ENCODE results near the gene TMEM243. TPM values are rescaled to one million over a fixed set of nuclear protein-coding genes. Genes with fewer than 3 reads are reported as not detected.

The TMEM243 gene
- total and polyA plus RNA-seq, 4 donors: 58.1 to 120 (median 85.1) TPM

DNA sequence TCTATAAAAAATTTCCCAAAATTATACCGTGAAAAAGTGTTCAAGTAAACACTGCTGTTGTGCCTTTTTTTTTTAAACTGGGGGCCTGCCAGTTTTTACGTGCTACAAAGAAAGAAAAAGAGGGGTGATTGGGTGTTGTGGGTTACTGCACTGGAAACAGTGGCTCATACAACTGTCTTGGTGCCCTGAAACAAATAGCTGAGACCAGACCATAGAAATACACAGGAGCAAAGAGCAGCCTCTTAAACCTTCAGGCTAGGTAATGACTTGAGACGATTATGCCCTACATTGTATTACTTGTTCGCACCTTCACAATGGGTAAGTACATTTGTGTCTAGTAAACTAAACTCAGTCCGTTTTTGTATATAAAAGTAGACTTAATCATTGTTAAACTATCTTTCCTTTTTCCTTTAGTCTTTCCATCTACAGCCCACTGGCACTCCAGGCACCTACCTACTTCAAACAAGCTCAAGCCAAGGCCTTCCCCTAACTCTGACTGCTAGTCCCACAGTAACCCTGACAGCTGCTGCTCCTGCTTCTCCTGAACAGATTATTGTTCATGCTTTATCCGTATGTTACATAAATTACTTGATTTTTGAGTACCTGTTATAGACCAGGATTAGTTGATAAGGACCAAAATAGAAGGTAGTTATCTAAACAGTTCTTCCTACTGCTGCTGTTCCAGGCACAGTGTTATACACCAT is 26.6 kb downstream of the TMEM243 start:
- ATAC-seq (ENCODE audit: insufficient read depth, low FRiP score): no peak
- TF ChIP-seq, protein P1, sequence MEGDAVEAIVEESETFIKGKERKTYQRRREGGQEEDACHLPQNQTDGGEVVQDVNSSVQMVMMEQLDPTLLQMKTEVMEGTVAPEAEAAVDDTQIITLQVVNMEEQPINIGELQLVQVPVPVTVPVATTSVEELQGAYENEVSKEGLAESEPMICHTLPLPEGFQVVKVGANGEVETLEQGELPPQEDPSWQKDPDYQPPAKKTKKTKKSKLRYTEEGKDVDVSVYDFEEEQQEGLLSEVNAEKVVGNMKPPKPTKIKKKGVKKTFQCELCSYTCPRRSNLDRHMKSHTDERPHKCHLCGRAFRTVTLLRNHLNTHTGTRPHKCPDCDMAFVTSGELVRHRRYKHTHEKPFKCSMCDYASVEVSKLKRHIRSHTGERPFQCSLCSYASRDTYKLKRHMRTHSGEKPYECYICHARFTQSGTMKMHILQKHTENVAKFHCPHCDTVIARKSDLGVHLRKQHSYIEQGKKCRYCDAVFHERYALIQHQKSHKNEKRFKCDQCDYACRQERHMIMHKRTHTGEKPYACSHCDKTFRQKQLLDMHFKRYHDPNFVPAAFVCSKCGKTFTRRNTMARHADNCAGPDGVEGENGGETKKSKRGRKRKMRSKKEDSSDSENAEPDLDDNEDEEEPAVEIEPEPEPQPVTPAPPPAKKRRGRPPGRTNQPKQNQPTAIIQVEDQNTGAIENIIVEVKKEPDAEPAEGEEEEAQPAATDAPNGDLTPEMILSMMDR (IDR thresholded peaks at IDR 0.05; ENCODE audit: control extremely low read depth, extremely low read depth): no peak
- no peaks in the 10 kb centered on the region for H3K4me1 ChIP-seq (ENCODE audit: control insufficient read depth in 5 of 5, insufficient read depth in 5 of 5, low read length in 5 of 5)
- WGBS, 2 donors: 65 to 78% methylated on average over 6 of the region's 6 CpGs
- H3K27ac ChIP-seq (ENCODE audit: low read depth in 1 of 2, low read length in 1 of 2): no peak overlapping the region
- H3K9ac ChIP-seq (ENCODE audit: insufficient read depth in 1 of 2, low read length in 2 of 2): no peak overlapping the region
- DNase-seq: no peak
- no peak overlapping the region for H3K4me3 ChIP-seq
- no peaks in the 10 kb centered on the region for H3K27me3 ChIP-seq (ENCODE audit: control insufficient read depth in 3 of 3, insufficient read depth in 3 of 3, low read length in 2 of 3)
- H3K36me3 ChIP-seq (ENCODE audit: control insufficient read depth in 4 of 4, insufficient read depth in 4 of 4, low read length in 4 of 4): peaks cover 17 to 63% (median 43%) of the 10 kb centered on the region in 4 donors
- no peaks in the 10 kb centered on the region for H3K9me3 ChIP-seq (ENCODE audit: control insufficient read depth in 4 of 4, insufficient read depth in 3 of 4, low read length in 3 of 4)

DNA sequence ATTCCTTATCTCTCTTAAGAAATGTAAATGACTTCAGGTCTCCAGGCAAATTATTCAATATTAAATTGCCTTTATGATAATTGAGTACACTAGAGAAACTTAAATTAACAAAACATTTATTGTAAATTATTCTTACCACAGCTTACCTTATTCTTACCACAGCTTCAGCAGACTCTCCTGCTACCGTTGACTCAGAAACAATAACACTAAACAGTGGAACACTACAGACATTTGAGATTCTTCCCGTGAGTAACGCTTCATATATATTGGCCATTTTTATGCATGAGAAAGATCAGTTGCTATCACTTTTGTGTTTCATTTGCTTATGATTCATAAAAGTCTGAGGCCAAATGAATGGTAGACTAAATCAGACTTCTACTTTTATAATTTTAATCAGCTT is 28.7 kb downstream of the TMEM243 start:
- ATAC-seq (ENCODE audit: insufficient read depth, low FRiP score) (no peak), DNase-seq (no peak)
- Histone ChIP-seq H3K36me3 (ENCODE audit: control insufficient read depth in 4 of 4, insufficient read depth in 4 of 4, low read length in 4 of 4) (peaks cover 22 to 66% (median 52%) of the 10 kb centered on the region in 4 donors), H3K4me1 (ENCODE audit: control insufficient read depth in 5 of 5, insufficient read depth in 5 of 5, low read length in 5 of 5) (no peaks in the 10 kb centered on the region), H3K4me3 (no peak overlapping the region), H3K27me3 (ENCODE audit: control insufficient read depth in 3 of 3, insufficient read depth in 3 of 3, low read length in 2 of 3) (no peaks in the 10 kb centered on the region), H3K27ac (ENCODE audit: low read depth in 1 of 2, low read length in 1 of 2) (no peak overlapping the region), H3K9ac (ENCODE audit: insufficient read depth in 1 of 2, low read length in 2 of 2) (no peak overlapping the region), H3K9me3 (ENCODE audit: control insufficient read depth in 4 of 4, insufficient read depth in 3 of 4, low read length in 3 of 4) (no peaks in the 10 kb centered on the region)
- WGBS, 2 donors: 87 to 91% methylated on average over 3 of the region's 3 CpGs
- TF ChIP-seq, protein P1 (IDR thresholded peaks at IDR 0.05; ENCODE audit: control extremely low read depth, extremely low read depth): no peak

DNA sequence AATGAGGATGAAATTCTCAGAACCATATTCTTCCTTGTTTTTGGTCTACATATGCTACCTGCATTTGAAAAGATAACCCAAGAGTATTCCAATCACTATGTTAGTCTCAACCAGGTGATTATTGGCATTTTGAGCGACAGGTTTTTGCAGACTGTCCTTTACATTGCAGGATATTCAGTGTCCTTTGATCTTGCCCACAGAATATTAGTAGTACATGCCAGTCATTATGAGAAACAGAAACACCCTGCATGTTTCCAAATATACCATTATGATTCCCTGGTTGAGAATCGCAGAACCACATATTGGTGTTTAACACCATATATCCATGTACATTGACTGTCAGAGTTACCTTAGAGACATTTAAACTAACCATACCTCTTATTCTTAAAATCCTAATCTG is 30.6 kb downstream of the TMEM243 start:
- H3K9ac ChIP-seq (ENCODE audit: insufficient read depth in 1 of 2, low read length in 2 of 2): no peak overlapping the region

More for the DNA sequence above, 30.6 kb downstream of the TMEM243 start:
- TF ChIP-seq, protein P1 (IDR thresholded peaks at IDR 0.05; ENCODE audit: control extremely low read depth, extremely low read depth): no peak
- Histone ChIP-seq H3K27ac (ENCODE audit: low read depth in 1 of 2, low read length in 1 of 2) (no peak overlapping the region), H3K36me3 (ENCODE audit: control insufficient read depth in 4 of 4, insufficient read depth in 4 of 4, low read length in 4 of 4) (peaks cover 19 to 67% (median 53%) of the 10 kb centered on the region in 4 donors), H3K4me3 (no peak overlapping the region), H3K4me1 (ENCODE audit: control insufficient read depth in 5 of 5, insufficient read depth in 5 of 5, low read length in 5 of 5) (peaks cover 0 to 3% (median 0%) of the 10 kb centered on the region in 5 donors), H3K27me3 (ENCODE audit: control insufficient read depth in 3 of 3, insufficient read depth in 3 of 3, low read length in 2 of 3) (no peaks in the 10 kb centered on the region), H3K9me3 (ENCODE audit: control insufficient read depth in 4 of 4, insufficient read depth in 3 of 4, low read length in 3 of 4) (no peaks in the 10 kb centered on the region)
- WGBS, 2 donors: 97% methylated on average over 2 of the region's 2 CpGs
- DNase-seq (no peak), ATAC-seq (ENCODE audit: insufficient read depth, low FRiP score) (no peak)
